Mucosa of descending colon (tissue), 3 donors: Measurements from ENCODE around the gene C16orf92. TPM values are rescaled to one million over a fixed set of nuclear protein-coding genes. Genes with fewer than 3 reads are reported as not detected.

Experiments
- ATAC-seq: fragments of 200-7000 bp; cut with Tn5 transposase; one replicate; pipeline ENCODE4 v1.9.1; 2020; ENCODE audit warnings: mild to moderate bottlenecking, moderate library complexity
- DNase-seq, 3 donors: peaks; one replicate each; pipeline ENCODE4 v3.0.0-alpha.2; 2020
- H3K36me3 ChIP-seq: fragments of 200-600 bp; one replicate; pipeline ENCODE4 v1.8.0; 2021; ENCODE audit warnings: low read depth, mild to moderate bottlenecking
- H3K4me1 ChIP-seq: fragments of 200-600 bp; one replicate; pipeline ENCODE4 v1.8.0; 2021; ENCODE audit warnings: low read depth, mild to moderate bottlenecking
- H3K4me3 ChIP-seq: fragments of 200-600 bp; one replicate; pipeline ENCODE4 v1.8.0; 2021; ENCODE audit warnings: mild to moderate bottlenecking
- H3K9me3 ChIP-seq: fragments of 200-600 bp; one replicate; pipeline ENCODE4 v1.8.0; 2021; ENCODE audit warnings: mild to moderate bottlenecking
- intact Hi-C, 2 donors: fragments of 100-400 bp; cut with DNase I in 1 of 2; cut with micrococcal nuclease in 1 of 2; formaldehyde crosslinking; loops; one replicate each; pipeline versions ENCODE4 v1.11.0 to v1.11.1; 2022; cut with DNase I, micrococcal nuclease
- long read RNA-seq, 2 donors: library from polyadenylated mRNA; unstranded; transcript quantifications; one replicate each; pipeline ENCODE4 v2.0.0, GENCODE V29; 2019 to 2021
- total RNA-seq, 3 donors: library from RNA; stranded (reverse); fragmentation: NEBNext Ultra II Directional in 2 of 3; extraction: Animal tissue kit (Norgen Biotek cat#: 25700) in 2 of 3; gene quantifications; one replicate each; pipeline versions ENCODE4 v1.2.1 to v1.2.4, GENCODE V29; 2021 to 2023
- TF ChIP-seq, protein P1 (sequence below): fragments of 200-600 bp; IDR thresholded peaks from one replicate; pipeline ENCODE4 v1.8.0; 2022; ENCODE audit warnings: antibody characterized with exemption, mild to moderate bottlenecking
- donor health status: DM: no; HTN: no; CAD: no; lungs with moderate emphysema.
- donor health status: DM: no; HTN: no; CAD: no.
- donor health status: DM: no; HTN: yes; CAD: no.

Gene C16orf92
- not detected for total RNA-seq
- long read RNA-seq, donor 1, result 0 reads
- long read RNA-seq, donor 2, result 0 reads

GRCh38 chr16:30022887-30023286, at the start of gene C16orf92:
Gene C16orf92, plus strand, starts transcription at chr16:30023198. Its CDS starts 143 bp downstream, at chr16:30023341.
- intact Hi-C loops, result loop anchor here in 1 of 2 donors (10.0 kb wide), 1 partner anchor 318 kb away; no protein-coding TSS in a partner anchor
- TF ChIP-seq, protein P1, sequence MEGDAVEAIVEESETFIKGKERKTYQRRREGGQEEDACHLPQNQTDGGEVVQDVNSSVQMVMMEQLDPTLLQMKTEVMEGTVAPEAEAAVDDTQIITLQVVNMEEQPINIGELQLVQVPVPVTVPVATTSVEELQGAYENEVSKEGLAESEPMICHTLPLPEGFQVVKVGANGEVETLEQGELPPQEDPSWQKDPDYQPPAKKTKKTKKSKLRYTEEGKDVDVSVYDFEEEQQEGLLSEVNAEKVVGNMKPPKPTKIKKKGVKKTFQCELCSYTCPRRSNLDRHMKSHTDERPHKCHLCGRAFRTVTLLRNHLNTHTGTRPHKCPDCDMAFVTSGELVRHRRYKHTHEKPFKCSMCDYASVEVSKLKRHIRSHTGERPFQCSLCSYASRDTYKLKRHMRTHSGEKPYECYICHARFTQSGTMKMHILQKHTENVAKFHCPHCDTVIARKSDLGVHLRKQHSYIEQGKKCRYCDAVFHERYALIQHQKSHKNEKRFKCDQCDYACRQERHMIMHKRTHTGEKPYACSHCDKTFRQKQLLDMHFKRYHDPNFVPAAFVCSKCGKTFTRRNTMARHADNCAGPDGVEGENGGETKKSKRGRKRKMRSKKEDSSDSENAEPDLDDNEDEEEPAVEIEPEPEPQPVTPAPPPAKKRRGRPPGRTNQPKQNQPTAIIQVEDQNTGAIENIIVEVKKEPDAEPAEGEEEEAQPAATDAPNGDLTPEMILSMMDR, result no peak
- DNase-seq, result no peak
- no peak for ATAC-seq
- Histone ChIP-seq H3K36me3 (no peaks in the 10 kb centered on the region), H3K4me3 (no peak within 1 kb of the TSS), H3K9me3 (no peaks in the 10 kb centered on the region), H3K4me1 (peaks cover 4% of the 10 kb centered on the region)

DNA sequence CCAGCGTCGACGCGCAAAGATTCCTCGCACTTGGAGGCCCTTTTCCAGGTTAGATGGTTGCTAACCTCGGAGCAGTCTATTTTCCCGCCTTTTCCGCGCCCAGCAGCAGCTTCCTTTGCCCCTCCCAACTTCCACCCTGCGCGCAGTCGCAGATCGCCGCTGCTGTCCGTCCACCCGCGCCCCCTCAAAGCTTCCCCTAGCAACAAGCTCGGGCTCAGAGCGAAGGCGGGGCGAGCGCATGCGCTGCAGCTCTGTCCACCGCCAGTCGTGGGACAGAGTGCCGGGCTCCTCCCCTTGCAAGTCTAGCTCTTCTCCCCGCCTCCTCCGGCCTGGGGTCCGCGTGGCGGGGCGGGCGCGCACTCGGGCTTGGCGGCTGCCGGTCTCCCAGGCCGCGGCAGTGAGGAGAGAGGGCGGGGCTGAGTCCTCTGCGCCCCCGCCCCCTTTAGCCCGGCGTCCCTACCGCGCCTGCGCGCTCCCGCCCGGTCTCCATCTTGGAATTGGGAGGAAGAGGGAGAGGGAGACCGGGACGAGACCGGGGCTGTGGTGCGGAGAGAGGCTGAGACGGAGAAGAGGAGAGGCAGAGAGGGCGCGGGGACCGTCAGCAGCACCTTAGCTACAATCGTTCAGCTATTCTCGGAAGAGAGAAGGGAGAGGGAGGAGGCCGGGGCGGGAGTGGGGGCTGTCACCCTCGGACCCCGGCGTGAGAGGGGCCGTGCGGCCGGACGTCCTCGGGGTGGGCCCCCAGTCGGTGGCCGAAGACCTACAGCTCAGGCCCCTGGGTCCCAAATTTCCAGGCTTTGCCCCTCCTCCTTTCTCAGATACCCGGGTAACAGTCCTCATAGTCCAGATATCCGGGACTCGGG, 49.4 kb upstream of the C16orf92 start, which contains the start of gene TAOK2:
TSS of gene TAOK2 (plus strand) at position 485 of the 863 bp plus-strand sequence. CDS start 3,905 bp downstream, outside the sequence.
- Histone ChIP-seq H3K4me3 (peak within 1 kb of the TSS; percentile 88), H3K36me3 (peaks cover 4% of the 10 kb centered on the region), H3K4me1 (peaks cover 24% of the 10 kb centered on the region), H3K9me3 (no peaks in the 10 kb centered on the region)
- TF ChIP-seq, protein P1, result no peak
- DNase-seq (peak; percentile 95 to 99 (median 99)), ATAC-seq (peak; percentile 99)
- intact Hi-C loops, result no loop called here

DNA sequence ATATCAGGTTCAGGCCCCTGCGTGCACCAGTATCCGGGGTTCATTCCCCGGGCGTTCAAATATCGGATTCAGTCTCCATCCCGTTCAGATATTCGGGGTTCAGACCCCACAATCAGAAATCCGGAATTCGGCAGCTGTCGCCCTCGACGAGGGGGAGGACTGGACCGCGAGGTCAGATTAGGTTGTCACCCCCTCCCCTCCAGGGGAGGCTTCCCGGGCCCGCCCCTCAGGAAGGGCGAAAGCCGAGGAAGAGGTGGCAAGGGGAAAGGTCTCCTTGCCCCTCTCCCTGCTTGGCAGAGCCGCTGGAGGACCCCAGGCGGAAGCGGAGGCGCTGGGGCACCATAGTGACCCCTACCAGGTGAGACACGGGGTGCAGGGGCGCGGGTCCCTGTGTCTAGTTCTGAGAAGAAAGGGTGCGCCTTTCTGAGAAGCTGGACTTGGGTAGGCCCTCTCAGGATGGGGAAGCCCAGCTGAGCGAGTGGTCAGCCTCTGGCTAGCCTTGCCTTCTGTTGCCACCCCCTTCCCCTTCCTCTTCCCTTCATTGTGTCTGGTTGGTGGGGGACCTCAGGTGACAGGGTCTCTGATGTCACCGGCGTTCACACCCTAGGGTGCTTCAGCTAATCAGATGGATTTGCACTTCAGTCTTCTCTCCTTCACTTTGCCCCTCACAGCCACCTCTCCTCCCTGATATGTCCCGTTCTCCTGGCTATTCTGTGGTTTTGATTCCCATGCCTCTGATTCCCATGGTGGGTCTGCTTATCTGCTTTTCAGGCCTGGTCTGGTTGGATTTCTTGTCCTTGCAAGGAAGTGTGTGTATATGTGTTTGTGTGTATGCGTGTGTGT, 48.5 kb upstream of the C16orf92 start:
- TF ChIP-seq, protein P1, result no peak
- Histone ChIP-seq H3K4me1 (peaks cover 24% of the 10 kb centered on the region), H3K9me3 (no peaks in the 10 kb centered on the region), H3K36me3 (no peaks in the 10 kb centered on the region), H3K4me3 (peak overlapping the region; percentile 88)
- ATAC-seq (peak; percentile 2), DNase-seq (peak in 1 of 3 donors; percentile 60)
- intact Hi-C loops, result no loop called here

- TF ChIP-seq, protein P1, result no peak
- intact Hi-C loops, result no loop called here
Measured at GRCh38 chr16:29975134-29975538, 47.9 kb upstream of the C16orf92 start.

GRCh38 chr16:29975811-29976511, 47.0 kb upstream of the C16orf92 start:
- H3K36me3 ChIP-seq, result no peaks in the 10 kb centered on the region
- TF ChIP-seq, protein P1, result no peak
- no peak for DNase-seq
- intact Hi-C loops, result no loop called here
- H3K4me3 ChIP-seq, result no peak overlapping the region
- peaks cover 24% of the 10 kb centered on the region for H3K4me1 ChIP-seq
- ATAC-seq, result no peak
- no peaks in the 10 kb centered on the region for H3K9me3 ChIP-seq

More at GRCh38 chr16:29975134-29975538, 47.9 kb upstream of the C16orf92 start:
- no peak overlapping the region for H3K4me3 ChIP-seq
- DNase-seq (no peak), ATAC-seq (no peak)
- peaks cover 24% of the 10 kb centered on the region for H3K4me1 ChIP-seq
- no peaks in the 10 kb centered on the region for H3K9me3 ChIP-seq
- H3K36me3 ChIP-seq, result no peaks in the 10 kb centered on the region
